Embryonic facial prominence (tissue), 1 donor: ENCODE measurements around the gene PTGER4.
"Not testable (repeated sequence)": the region's sequence is repeated elsewhere in the genome, so short reads cannot be mapped to it uniquely, and the experiment has no call there.

Source experiments
- DNase-seq: peaks from one replicate; pipeline ENCODE4 v3.0.0-alpha.2; 2016; ENCODE audit errors: extremely low spot score

Gene PTGER4

DNA sequence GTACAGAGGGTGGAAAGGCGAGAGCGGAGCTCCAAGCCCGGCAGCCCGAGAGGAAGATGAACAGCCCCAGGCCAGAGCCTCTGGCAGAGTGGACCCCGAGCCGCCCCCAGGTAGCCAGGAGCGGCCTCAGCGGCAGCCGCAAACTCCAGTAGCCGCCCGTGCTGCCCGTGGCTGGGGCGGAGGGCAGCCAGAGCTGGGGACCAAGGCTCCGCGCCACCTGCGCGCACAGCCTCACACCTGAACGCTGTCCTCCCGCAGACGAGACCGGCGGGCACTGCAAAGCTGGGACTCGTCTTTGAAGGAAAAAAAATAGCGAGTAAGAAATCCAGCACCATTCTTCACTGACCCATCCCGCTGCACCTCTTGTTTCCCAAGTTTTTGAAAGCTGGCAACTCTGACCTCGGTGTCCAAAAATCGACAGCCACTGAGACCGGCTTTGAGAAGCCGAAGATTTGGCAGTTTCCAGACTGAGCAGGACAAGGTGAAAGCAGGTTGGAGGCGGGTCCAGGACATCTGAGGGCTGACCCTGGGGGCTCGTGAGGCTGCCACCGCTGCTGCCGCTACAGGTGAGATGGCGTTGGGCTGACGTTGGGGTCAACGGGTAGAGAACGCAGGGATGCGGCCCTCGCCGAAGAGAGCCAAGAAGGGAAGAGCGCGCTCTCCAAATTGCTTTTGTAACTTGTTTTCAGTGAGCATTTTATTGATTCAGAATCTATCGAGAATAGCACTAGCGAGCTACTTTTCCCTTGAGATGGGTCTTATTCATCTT is at the start of gene PTGER4:
Gene PTGER4 (plus strand): TSS at position 3 of the 769 bp plus-strand sequence. CDS start 1,079 bp downstream, outside the sequence.
- DNase-seq, result no peak

GRCh38 chr5:40630126-40630525 is 49.6 kb upstream of the PTGER4 start:
- DNase-seq, result no peak

- DNase-seq, result no peak
These were observed 48.5 kb upstream of the PTGER4 start for GRCh38 chr5:40631236-40631635.

- DNase-seq, result no peak
These were observed 45.6 kb upstream of the PTGER4 start for GRCh38 chr5:40634154-40634553.

DNA sequence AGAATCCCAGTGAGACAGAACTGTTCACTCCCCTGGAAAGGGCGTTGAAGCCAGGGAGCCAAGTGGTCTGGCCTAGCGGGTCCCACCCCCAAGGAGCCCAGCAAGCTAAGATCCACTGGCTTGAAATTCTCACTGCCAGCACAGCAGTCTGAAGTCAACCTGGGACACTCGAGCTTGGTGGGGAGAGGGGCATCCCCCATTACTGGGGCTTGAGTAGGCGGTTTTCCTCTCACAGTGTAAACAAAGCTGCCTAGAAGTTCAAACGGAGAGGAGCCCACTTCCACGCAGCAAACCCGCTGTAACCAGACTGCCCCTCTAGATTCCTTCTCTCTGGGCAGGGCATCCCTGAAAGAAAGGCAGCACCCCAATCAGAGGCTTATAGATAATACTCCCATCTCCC is 45.1 kb upstream of the PTGER4 start:
- no peak for DNase-seq

DNA sequence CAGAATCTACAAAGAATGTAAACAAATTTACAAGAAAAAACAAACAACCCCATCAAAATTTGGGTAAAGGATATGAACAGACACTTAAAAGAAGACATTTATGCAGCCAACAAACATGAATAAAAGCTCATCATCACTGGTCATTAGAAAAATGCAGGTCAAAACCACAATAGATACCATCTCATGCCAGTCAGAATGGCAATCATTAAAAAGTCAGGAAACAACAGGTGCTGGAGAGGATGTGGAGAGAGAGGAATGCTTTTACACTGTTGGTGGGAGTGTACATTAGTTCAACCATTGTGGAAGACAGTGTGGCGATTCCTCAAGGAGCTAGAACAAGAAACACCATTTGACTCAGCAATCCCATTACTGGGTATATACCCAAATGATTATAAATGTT is 40.2 kb upstream of the PTGER4 start:
- DNase-seq, result not testable (repeated sequence)

- DNase-seq, result no peak
These were observed 33.4 kb upstream of the PTGER4 start for GRCh38 chr5:40646266-40646665.

DNA sequence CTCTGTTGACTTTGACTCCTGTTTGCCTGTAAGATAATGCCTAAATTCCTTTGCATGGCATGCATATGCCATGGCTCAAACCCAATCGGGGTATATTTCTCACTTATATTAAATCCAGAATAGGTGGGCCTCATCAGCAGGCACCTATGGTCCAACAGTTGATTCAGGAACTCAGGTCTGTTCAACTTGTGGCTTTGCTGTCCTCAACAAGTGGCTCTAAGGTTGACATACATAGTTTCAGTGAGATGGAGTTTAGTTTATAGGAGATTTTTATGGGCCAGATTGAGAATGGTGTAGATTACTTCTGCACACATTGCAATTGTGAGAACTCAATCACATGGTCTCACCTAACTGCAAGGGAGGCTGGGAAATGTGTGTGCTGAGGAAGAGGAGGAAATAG is 31.6 kb upstream of the PTGER4 start:
- DNase-seq, result no peak

DNA sequence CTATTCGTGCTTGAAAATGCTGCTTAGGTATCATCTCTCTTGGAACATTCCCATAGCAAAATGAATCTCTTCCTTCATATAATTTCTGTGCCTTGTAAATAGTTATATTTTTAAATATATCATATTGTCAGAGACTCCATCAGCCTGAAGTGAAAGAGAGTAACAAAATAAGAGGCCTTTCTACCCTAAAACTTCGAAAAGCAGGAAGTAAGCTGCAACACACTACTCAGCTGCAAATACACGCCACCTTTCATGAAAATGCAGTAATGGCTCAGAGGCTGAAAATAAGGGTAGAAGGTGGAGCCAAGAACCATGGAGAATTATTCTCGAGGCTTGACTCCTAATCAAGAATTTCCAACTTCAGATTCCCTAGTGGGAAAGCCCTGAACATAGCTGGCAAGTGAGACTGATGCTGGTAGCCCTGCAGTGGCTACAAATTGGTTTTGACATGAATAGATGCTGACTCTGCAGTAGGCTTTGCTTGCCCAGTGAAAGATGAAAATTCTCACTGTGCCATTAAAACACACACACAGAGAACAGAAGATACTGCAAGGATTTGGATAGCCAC is 30.2 kb upstream of the PTGER4 start:
- DNase-seq, result no peak

DNA sequence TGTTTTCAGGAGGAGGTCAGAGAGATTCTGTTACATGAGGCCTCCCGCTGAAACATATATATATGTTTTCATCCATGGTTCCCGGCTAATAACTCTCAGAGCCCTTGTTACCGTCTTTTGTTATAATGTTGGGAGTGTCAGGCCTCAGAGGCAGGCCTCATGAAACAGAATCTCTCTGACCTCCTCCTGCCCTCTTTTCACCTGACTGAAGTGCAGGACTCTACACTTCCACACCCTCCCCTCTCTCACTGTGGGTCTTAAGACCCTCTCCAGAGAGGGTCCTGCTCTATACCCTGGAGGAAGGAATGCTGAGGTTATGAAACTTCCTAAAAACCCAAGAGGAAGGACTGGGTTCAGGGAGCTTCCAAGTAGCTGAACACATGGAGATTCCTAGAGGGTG is 28.5 kb upstream of the PTGER4 start:
- no peak for DNase-seq

DNA sequence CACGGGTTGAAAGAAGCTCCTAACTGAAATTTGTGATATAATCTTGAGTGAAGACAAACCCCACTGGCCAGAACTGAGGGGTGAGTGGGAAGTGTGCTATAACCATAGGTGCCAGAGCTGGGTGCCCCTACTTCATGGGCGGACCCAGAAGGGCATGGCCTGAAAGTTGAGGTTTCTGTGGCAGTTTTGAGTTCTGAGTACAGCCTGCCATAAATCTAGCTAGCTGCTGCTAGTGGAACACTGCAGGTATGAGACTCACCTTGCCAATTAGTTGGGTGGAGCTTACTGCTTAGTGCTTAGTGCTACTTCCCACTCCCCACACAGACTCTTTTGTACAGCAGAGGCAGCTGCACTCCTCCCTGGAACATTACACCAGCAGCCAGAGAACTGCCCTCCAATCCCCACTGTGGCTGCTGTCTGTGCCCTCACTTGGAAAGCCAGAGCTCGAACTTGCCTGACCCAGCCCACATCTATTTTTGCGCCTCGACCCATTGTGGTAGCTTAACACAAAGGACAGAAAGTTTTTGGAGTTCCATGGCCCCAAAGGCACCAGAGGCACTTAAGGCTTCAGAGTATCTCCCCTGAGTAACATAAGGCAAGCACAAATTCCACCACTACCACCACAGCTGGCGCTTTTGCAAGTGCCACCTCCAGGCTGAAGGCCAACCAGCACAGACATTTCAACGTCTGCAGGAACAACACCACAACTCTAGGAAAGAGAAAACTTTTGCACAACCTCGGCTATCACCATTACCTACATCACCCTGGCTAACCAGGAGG is 27.1 kb upstream of the PTGER4 start:
- DNase-seq, result no peak

DNA sequence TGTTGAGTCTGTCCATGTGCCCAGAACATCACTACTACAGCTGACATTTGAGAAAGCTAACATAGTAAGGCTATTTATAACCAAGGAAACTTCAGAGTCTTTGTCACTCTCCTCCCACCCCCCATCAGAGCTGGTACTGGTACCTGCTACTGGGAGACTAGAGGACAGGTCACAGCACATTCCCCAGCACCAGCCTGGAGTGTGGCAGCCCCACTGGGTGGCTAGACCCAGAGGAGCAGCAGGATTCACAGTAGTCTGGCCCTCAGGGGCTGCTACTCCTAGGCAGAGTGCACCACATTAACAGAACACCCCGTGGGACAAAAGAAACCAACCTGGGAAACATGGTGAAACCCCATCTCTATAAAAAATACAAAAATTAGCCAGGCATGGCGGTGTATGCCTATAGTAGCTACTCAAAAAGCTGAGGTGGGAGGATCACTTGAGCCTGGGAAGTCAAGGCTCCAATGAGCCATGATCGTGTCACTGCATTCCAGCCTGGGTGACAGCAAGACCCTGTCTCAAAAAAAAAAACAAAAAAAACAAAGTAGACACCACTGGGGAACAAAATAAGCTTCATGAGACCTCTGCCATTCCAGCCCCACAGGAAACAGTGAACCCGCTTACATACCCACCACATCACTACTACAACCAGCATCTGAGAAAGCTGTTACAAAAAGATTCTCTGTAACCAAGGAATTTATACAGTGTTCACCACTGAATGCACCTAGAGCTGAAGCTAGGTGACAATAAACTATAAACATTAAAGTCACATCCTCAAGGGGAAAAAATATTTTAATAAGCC is 26.3 kb upstream of the PTGER4 start:
- no peak for DNase-seq

DNA sequence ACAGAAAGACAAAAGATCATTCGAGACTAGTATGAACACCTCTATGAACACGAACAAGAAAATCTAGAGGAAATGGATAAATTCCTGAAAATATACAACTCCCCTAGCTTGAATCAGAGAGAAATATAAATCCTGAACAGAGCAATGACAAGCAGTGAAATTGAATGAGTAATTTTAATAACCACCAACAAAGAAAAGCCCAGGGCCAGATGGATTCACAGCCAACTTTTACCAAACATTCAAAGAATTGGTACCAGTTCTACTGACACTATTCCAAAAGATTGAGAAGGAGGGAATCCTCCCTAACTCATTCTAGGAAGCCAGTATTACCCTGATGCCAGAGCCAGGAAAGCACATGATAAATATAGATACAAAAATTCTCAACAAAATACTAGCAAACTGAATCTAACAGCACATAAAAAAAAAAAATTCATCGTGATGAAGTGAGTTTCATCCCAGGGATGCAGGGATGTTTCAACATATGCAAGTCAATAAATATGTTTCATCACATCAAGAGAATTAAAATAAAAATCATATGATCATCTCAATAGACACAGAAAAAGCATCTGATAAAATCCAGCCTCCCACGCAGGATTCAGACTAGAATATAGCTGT is 25.2 kb upstream of the PTGER4 start:
- no peak for DNase-seq

GRCh38 chr5:40655138-40655537 is 24.6 kb upstream of the PTGER4 start:
- no peak for DNase-seq

GRCh38 chr5:40656091-40656490 is 23.6 kb upstream of the PTGER4 start:
- DNase-seq, result not testable (repeated sequence)

DNA sequence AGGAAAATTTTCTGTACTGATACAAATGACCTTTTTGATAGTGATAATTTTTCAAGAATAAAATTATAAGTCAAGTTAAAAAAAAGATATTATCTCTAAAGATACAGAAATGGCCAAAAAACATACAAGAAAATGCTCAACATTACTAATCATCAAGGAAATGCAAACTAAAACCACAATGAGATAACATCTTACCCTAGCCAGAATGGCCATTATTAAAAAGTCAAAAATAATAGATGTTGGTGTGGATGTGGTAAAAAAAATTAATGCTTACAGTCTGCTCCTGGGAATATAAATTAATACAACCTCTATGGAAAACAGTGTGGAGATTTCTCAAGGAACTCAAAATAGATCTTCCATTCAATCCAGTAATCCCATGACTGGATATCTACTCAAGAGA is 22.9 kb upstream of the PTGER4 start:
- DNase-seq, result no peak

DNA sequence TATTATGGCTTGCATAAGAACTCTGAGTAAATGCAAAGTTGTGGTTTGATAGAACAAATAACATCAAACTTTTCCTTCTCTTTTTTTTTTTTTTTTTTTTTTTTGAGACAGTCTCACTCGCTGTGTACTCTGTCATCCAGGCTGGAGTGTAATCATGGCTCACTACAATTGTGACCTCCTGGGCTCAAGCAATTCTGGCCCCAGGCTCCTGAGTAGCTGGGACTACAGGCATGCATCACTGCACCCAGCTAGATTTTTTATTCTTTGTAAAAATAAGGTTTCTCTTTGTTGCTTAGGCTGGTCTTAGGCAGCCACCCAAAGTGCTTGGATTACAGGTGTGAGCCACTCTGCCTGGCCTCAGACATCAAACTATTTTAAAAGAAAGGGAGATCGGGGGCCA is 19.0 kb upstream of the PTGER4 start:
- no peak for DNase-seq

DNA sequence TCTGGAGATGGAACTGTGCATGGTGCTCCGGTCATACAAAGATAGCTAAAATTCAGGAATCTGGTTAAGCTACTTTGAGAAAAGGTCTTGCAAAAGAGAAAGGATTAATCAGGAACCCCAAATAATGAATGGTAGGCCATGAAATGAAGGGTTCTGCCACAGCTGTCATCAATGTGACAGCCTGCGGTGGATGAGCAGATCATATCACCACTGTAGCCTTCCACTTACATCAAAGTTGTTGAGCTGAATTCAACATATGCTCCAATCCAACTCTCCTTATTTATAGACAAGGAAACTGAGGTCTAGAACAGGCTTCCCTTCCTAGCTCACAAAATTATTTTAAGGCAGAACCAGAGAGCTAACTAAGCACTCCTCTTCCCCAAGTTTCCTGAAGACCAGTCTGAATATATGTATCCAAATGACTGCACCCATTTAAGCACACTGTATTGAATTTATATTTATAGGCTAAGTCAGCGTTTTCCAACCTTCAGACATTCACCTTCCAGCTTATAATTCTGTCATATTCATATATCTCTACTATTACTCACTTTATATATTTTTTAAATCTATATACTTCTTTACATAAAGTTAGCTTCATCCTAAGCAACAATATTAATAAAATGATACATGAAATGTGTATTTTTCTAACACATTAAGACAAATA is 13.9 kb upstream of the PTGER4 start:
- DNase-seq, result no peak

DNA sequence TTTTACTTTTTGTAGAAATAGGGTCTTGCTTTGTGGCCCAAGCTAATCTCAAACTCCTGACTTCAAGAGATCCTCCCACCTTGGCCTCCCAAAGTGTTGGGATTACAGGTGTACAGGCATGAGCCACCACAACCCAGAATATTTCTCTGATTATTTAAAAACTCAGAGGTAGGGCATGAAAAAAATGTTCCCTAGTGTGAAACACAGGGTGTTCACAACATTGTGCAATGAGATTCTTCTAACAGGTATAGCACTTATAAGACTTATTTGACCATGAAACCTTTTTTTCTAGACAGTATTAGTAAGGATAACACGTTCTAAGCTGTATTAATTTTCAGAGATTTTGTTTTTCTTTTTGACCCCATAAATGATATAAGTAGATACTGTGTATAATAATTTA is 13.1 kb upstream of the PTGER4 start:
- no peak for DNase-seq

DNA sequence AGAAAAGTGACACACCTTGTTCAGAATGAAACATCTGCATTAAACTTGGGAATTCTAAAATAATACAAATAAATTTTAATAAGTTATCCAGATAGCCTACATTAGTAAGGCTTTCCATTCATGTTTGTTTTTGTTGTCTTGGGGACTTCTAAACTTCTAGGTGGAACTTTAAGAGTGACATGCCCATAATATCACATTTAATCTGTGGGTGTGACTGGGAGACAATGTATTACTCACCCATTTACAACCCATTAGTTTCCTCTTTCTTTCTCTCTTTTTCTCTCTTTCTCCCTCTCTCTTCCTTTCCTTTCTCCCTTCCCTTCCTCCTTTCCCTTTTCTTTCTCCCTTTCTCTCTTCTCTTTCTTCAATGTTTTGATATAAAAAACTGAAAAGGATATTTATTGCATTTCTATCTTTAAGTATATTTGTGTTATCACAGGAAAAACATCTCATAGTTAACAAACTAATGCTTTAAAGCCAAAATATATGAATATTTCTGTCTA is 12.5 kb upstream of the PTGER4 start:
- no peak for DNase-seq
